ENCODE data around the gene JHY.

- TF ChIP-seq POLR2AphosphoS5 (IDR thresholded peaks at IDR 0.05; ENCODE audit: low read depth, low read length) (no peak), NFIC (IDR thresholded peaks at IDR 0.05; ENCODE audit: borderline replicate concordance) (no peak), GABPA (IDR thresholded peaks at IDR 0.05; ENCODE audit: low read depth) (no peak), CTCF (IDR thresholded peaks at IDR 0.05) (no peak), EP300 (IDR thresholded peaks at IDR 0.05; ENCODE audit: borderline replicate concordance in 1 of 2, low read depth in 1 of 2, low read length in 1 of 2) (no peak), FOXM1 (IDR thresholded peaks at IDR 0.05; ENCODE audit: low read depth) (no peak)
These were observed 34.4 kb upstream of the JHY start for GRCh38 chr11:122848186-122848585.

Data from SK-N-SH (cell line).